Ishikawa (cell line): ENCODE data around the gene TLNRD1.

Experiments
- EP300 ChIP-seq: IDR thresholded peaks from 2 replicates; pipeline ENCODE4 v1.6.1; 2012; ENCODE audit warnings: borderline replicate concordance
- REST ChIP-seq: IDR thresholded peaks from 2 replicates; pipeline ENCODE4 v1.6.1; 2012; ENCODE audit warnings: low read depth, mild to moderate bottlenecking
- TF ChIP-seq, protein P1 (sequence below): IDR thresholded peaks from 2 replicates; pipeline ENCODE4 v1.6.1; 2012

GRCh38 chr15:81012588-81012987, 11.9 kb downstream of the TLNRD1 start:
- TF ChIP-seq EP300 (no peak), REST (no peak)
- TF ChIP-seq, protein P1, sequence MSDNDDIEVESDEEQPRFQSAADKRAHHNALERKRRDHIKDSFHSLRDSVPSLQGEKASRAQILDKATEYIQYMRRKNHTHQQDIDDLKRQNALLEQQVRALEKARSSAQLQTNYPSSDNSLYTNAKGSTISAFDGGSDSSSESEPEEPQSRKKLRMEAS, result no peak
